Activated T-helper 1 cell treated with anti-CD3 and anti-CD28 coated beads, Interleukin-12 subunit alpha, Interleukin-12 subunit beta, Interleukin-2, Interleukin-4 antibody, amounts not matched to agents 30 ng/mL and 10 ng/mL and 1 ng/mL, durations not matched to agents 14 hours and 24 hours and 36 hours (primary cell): ENCODE data around the gene FOXJ2. TPM values are rescaled to one million over a fixed set of nuclear protein-coding genes. Genes with fewer than 3 reads are reported as not detected.

ENCODE experiments used
- DNase-seq: peaks from one replicate; pipeline ENCODE4 v3.0.0; 2021; ENCODE audit warnings: low spot score
- H3K27ac Mint-ChIP-seq: one replicate; pipeline ENCODE4 v1.8.0; 2021; ENCODE audit warnings: mild to moderate bottlenecking, mixed read lengths
- H3K27me3 Mint-ChIP-seq: one replicate; pipeline ENCODE4 v1.8.0; 2022; ENCODE audit warnings: mild to moderate bottlenecking, moderate library complexity, mixed read lengths; ENCODE audit not compliant: insufficient read depth
- H3K36me3 Mint-ChIP-seq: one replicate; pipeline ENCODE4 v1.8.0; 2021; ENCODE audit warnings: low read depth, mixed read lengths
- H3K4me1 Mint-ChIP-seq: one replicate; pipeline ENCODE4 v1.8.0; 2021; ENCODE audit warnings: low read depth, mixed read lengths
- H3K4me3 Mint-ChIP-seq: one replicate; pipeline ENCODE4 v1.8.0; 2021; ENCODE audit warnings: mild to moderate bottlenecking, moderate library complexity, mixed read lengths
- H3K9me3 Mint-ChIP-seq: one replicate; pipeline ENCODE4 v1.8.0; 2021; ENCODE audit warnings: mixed read lengths
- intact Hi-C: fragments of 100-400 bp; cut with micrococcal nuclease; formaldehyde crosslinking; loops from one replicate; pipeline ENCODE4 v1.15.1; 2024
- total RNA-seq: library from RNA; stranded (reverse); gene quantifications from 2 replicates; pipeline ENCODE4 v1.2.3, GENCODE V29; 2022

Gene FOXJ2
- total RNA-seq, 1 donor from 2014 or later = 20.7 TPM

DNA sequence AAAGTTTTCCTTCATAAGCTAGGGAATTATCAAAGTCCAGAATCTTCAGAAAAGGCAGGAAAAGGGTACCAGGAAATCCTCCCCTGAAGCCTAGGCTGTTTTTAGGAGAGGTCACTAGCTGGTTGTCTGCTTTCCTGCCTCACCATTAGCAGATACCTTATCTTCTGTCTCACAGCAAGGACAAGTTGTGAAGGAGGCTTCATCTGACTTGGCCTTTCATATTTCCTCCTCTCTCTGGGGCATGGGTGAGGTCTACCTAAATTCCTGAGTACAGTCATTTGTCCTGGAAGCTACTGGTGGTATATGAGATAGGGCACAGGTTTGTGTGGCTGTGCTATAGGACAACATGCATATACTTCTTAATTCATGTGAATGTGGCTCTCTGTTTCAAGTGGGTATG is 2.3 kb downstream of the FOXJ2 start:
- H3K4me1 Mint-ChIP-seq = peaks cover 69% of the 10 kb centered on the region
- peaks cover 11% of the 10 kb centered on the region for H3K36me3 Mint-ChIP-seq
- peak overlapping the region; percentile 13 for H3K27ac Mint-ChIP-seq
- no peak for DNase-seq
- intact Hi-C loops = loop anchor here (1.0 kb wide), 1 partner anchor 9 kb away; no protein-coding TSS in a partner anchor
- H3K9me3 Mint-ChIP-seq = no peaks in the 10 kb centered on the region
- no peaks in the 10 kb centered on the region for H3K27me3 Mint-ChIP-seq
- H3K4me3 Mint-ChIP-seq = peak overlapping the region; percentile 90

DNA sequence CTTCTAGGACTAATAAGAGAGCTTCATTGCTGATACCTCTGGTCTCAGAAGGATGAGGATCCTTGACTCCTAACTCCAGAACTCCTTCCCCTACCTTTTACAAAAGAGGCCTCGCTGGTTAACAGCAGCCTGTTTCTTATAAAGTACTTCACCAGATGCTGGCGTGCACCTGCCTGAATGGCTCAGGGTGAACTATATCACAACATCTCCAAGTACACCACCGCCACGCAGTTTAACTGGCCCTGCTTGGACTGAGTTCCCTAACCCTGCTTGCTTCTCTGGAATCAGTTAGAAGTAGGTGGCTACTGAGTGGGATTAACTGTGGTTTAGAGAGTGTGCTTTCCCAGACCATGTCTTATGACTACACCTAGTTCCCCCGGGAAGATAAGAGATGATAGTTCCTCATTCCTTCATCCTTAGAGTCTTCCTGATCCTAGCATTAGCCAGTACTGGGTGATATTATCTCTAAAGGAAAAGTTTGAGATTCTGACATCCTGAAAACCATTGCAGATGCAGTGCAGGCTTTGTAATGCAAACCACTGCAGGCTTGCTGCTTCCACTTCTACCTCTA is 3.0 kb downstream of the FOXJ2 start:
- intact Hi-C loops = loop anchor here (1.0 kb wide), 1 partner anchor 9 kb away; no protein-coding TSS in a partner anchor

DNA sequence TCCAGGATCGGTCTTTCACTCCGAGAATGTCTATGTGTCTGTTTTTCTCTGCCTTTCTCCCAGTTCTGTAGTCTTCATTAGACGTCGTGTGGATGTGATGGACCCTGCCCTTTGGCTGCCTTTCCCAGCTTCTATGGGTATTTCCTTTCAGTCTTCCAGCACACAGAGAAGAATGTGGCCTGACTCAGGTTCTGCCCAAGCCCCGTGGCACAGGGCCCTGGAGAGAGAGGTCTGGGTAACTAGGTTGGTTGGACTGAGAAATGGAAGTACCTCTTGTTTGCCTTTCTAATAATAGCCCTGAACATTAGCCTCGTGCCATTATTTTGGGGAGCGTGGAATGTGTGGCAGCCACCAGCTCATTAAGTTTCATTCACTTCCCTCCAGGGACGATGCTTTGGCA is 3.8 kb downstream of the FOXJ2 start:
- intact Hi-C loops = no loop called here
- Mint-ChIP-seq H3K27ac (no peak overlapping the region), H3K27me3 (no peaks in the 10 kb centered on the region), H3K4me1 (peaks cover 69% of the 10 kb centered on the region), H3K4me3 (no peak overlapping the region), H3K36me3 (peaks cover 11% of the 10 kb centered on the region), H3K9me3 (no peaks in the 10 kb centered on the region)
- no peak for DNase-seq

More for the DNA sequence above, 3.0 kb downstream of the FOXJ2 start:
- H3K4me3 Mint-ChIP-seq = no peak overlapping the region
- H3K9me3 Mint-ChIP-seq = no peaks in the 10 kb centered on the region
- DNase-seq = no peak
- peaks cover 11% of the 10 kb centered on the region for H3K36me3 Mint-ChIP-seq
- H3K4me1 Mint-ChIP-seq = peaks cover 69% of the 10 kb centered on the region
- H3K27ac Mint-ChIP-seq = no peak overlapping the region
- no peaks in the 10 kb centered on the region for H3K27me3 Mint-ChIP-seq

DNA sequence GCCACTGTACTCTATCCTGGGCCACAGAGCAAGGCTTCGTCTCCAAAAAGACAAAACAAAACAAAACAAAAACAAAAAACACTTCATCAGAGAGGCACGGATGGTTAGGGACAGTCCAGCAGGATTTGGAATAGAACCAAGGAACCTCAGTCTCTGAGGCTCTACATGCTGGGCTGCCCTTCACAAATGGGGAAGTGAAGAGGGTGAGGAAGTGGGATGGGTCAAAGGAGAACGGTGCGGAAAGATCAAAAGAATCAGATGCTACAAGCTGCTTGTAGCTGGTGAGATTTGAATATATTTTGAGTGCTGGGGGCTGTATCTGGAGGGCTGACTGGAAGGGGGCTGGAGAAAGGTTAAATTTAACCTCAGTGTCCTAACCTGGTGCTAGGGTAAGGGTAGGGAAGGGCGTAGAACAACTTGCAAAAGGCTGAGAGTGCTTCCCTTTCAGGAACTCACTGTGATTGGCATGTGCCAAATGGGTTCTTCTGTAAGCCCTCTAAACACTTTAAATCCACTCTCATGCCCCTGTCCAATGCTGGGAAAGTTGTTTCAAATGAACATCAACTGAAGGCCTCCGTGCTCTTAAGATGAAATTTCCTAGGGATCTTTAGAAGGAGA is 4.6 kb downstream of the FOXJ2 start:
- H3K27me3 Mint-ChIP-seq = no peaks in the 10 kb centered on the region
- H3K9me3 Mint-ChIP-seq = no peaks in the 10 kb centered on the region
- intact Hi-C loops = no loop called here
- H3K36me3 Mint-ChIP-seq = peaks cover 11% of the 10 kb centered on the region
- no peak for DNase-seq
- peak overlapping the region; percentile 0 for H3K4me3 Mint-ChIP-seq
- no peak overlapping the region for H3K27ac Mint-ChIP-seq
- peaks cover 63% of the 10 kb centered on the region for H3K4me1 Mint-ChIP-seq

DNA sequence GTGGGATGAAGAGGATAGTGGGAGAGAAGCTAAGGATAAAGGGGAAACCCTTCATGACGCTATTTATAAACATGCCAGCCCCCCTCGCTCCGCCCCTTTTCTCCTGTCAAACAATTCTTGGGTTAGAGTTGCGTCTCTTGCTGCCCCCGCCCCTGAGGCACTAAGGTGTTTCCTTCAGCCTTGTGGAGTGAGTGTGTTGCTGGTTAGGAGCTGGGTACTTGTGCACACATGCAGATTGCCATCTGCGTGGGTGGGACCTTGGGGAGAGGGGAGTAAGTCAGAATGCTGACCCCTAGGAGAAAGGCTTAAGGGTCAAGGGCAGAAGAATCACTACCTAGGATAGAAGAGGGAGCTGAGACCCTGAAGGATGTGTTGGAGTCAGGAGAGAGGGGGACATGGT is 5.4 kb downstream of the FOXJ2 start:
- Mint-ChIP-seq H3K27ac (no peak overlapping the region), H3K36me3 (peaks cover 14% of the 10 kb centered on the region), H3K4me1 (peaks cover 62% of the 10 kb centered on the region), H3K4me3 (peak overlapping the region; percentile 20), H3K27me3 (no peaks in the 10 kb centered on the region), H3K9me3 (no peaks in the 10 kb centered on the region)
- intact Hi-C loops = no loop called here
- no peak for DNase-seq

DNA sequence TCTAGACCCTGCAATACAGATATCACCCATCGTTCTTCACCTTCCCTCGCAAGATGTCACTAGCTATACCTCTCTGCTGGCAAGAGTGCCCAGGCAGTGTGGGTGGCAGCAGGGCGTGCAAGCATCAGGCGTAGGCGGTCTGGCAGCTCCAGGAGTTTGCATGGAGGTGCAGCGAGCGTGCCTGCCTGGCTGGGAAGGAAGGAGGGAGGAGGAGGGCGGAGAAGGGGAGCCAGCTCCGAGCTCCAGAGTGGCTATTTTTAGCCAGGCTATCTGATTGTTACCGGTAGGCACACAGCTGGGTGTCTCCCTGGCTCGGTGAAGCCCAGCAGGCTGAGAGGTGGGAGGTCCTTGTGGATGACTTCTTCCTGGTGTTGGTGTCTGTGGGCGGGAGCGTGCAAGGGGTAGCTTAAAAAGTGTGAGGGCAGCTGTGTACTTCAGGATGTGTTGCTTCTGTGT is 6.2 kb downstream of the FOXJ2 start:
- no peak for DNase-seq
- Mint-ChIP-seq H3K4me3 (peak overlapping the region; percentile 32), H3K36me3 (peaks cover 16% of the 10 kb centered on the region), H3K27ac (peak overlapping the region; percentile 14), H3K4me1 (peaks cover 55% of the 10 kb centered on the region), H3K9me3 (no peaks in the 10 kb centered on the region), H3K27me3 (no peaks in the 10 kb centered on the region)
- intact Hi-C loops = no loop called here

DNA sequence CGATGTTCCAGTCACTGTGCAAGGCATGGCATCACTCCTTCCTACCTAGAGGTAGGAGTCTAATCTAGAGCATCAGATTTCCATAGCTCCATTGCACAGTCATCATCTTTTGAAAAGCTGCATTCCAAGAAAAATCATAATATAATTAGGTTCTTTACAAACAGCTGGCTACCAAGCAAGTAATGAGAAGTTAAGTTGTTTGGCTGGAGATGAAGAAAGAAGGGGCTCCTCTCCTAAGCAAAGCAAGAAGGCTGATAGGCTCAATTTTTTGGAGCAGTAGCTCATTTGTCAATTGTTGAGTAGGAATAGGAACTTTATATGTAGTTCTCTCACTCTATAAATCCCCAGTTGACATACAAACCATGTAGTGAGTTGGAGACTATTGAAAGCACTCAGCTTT is 8.3 kb downstream of the FOXJ2 start:
- DNase-seq = no peak
- Mint-ChIP-seq H3K4me3 (no peak overlapping the region), H3K4me1 (peaks cover 35% of the 10 kb centered on the region), H3K27ac (no peak overlapping the region), H3K9me3 (no peaks in the 10 kb centered on the region), H3K27me3 (no peaks in the 10 kb centered on the region), H3K36me3 (peaks cover 26% of the 10 kb centered on the region)
- intact Hi-C loops = no loop called here

DNA sequence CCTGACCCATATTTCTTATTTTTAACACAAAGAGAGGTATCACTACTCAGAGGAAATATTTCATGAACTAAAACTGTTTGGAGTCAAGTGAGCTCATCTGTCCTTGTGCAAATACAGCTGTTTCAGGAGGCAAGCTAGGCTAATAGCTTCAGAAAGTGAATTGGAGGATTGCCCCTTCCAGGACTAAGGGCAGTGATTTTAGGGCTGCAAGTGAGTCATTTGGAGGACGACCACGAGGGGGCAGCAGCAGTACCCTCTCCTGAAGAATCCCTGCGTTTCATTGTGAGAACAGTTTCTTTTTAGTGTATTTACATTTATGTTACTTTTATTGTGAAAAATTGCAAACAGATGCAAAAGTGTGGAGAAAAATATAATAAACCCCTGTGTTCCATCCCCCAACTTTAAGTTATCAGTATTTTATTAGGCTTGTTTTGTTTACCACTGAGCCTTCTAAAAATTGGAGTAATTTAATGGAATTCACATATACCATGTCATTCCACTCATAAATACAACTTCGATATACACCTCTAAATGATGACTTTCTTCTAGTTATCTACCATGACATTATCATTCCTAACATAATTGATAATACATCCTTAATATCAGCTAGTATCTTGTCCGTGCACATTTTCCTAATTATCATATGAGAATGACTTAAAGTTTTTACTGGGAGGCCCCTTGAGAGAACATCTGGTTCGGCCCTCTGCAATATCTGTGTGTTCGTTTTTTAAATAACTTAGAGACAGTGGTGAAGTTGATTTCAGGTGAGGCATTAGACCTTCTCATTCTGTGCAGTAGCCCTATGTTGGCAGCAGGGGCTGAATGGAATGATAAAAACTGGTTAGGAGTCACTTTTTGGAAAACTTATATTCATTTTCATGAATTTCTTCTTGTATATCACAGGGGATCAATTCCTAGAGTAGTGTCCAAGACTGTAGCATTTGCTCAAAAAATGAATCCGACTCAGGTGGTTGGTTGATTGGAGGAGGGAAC is 13.7 kb downstream of the FOXJ2 start:
- peaks cover 47% of the 10 kb centered on the region for H3K36me3 Mint-ChIP-seq
- no peak overlapping the region for H3K27ac Mint-ChIP-seq
- intact Hi-C loops = loop anchor here (1.0 kb wide), 3 partner anchors 32 to 186 kb away; no protein-coding TSS in a partner anchor
- H3K27me3 Mint-ChIP-seq = no peaks in the 10 kb centered on the region
- no peaks in the 10 kb centered on the region for H3K9me3 Mint-ChIP-seq
- peaks cover 18% of the 10 kb centered on the region for H3K4me1 Mint-ChIP-seq
- H3K4me3 Mint-ChIP-seq = no peak overlapping the region
- DNase-seq = peak; percentile 65

DNA sequence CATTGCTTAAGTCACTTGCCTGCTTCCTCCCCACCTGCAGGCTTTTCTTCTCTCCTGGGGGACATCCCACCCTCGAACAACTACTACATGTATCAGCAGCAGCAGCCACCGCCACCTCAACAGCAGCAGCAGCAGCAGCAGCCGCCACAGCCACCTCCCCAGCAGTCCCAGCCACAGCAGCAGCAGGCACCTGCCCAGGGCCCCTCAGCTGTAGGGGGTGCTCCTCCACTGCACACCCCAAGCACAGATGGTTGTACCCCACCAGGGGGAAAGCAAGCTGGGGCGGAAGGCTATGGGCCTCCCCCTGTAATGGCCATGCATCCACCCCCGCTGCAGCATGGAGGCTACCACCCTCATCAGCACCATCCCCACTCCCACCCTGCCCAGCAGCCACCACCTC is 15.3 kb downstream of the FOXJ2 start:
- Mint-ChIP-seq H3K4me3 (no peak overlapping the region), H3K27ac (no peak overlapping the region), H3K4me1 (peaks cover 18% of the 10 kb centered on the region), H3K27me3 (no peaks in the 10 kb centered on the region), H3K9me3 (no peaks in the 10 kb centered on the region), H3K36me3 (peaks cover 54% of the 10 kb centered on the region)
- intact Hi-C loops = no loop called here
- DNase-seq = no peak

DNA sequence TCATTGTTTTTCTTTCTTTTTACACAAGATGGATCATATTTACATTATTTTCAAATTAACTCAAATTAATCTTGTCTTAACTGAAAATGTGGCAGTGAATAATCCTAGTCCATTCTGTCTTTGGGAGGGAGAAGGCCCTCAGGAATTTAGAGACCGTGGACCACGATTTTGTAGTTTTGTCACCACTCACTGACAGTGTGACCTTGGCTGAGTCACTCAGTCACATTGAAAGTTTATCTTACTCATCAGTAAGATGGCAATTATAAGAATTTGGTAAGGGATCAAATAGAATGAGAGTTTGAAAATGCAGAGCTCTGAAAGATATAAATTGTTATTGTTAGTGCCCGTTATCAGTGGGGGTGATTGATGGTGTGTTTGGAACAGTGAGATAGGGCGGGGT is 16.4 kb downstream of the FOXJ2 start:
- Mint-ChIP-seq H3K36me3 (peaks cover 51% of the 10 kb centered on the region), H3K27me3 (no peaks in the 10 kb centered on the region), H3K9me3 (no peaks in the 10 kb centered on the region), H3K27ac (no peak overlapping the region), H3K4me1 (peaks cover 18% of the 10 kb centered on the region), H3K4me3 (no peak overlapping the region)
- intact Hi-C loops = no loop called here
- no peak for DNase-seq

DNA sequence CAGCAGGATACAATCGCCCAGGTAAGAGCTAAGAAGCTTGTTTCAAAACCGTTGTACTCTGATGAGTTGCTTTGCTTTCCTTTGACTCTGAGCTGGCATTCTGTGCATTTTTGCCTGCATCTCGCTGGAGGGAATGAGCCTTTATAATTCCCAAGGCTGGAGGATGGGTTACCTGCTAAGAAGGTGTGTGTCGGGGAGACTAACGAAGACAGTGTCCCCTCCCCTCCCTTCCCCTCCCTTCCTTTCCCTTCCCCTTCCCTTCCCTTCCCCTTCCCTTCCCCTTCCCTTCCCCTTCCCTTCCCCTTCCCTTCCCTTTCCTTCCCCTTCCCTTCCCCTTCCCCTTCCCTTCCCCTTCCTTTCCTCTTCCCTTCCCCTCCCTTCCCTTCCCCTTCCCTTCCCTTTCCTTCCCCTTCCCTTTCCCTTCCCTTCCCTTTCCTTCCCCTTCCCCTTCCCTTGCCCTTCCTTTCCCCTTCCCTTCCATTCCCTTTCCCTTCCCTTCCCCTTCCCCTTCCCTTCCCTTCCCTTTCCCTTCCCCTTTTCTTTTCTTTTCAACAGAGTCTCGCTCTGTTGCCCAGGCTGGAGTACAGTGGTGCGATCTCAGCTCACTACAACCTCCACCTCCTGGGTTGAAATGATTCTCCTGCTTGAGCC is 18.2 kb downstream of the FOXJ2 start:
- Mint-ChIP-seq H3K4me1 (peaks cover 18% of the 10 kb centered on the region), H3K27ac (no peak overlapping the region), H3K9me3 (no peaks in the 10 kb centered on the region), H3K36me3 (peaks cover 56% of the 10 kb centered on the region), H3K4me3 (no peak overlapping the region), H3K27me3 (no peaks in the 10 kb centered on the region)
- intact Hi-C loops = no loop called here
- no peak for DNase-seq

DNA sequence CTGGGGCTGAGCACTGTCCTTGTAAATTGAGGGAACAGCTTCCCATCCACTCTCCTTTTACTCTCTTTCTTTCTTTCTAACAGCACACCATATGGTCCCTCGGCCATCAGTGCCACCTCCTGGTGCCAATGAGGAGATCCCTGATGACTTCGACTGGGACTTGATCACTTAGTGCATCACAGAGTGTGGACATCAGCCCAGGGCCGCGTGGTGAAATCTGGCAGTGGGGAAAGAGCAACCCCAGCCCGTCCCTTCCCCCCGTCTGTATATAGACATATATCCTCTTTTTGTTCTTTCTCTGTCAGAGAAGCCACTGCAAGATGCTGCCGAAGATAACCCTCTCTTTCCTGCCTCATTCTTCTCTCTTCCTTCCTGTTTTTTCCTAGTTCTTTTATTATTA is 20.2 kb downstream of the FOXJ2 start:
- Mint-ChIP-seq H3K4me1 (peaks cover 10% of the 10 kb centered on the region), H3K9me3 (no peaks in the 10 kb centered on the region), H3K27ac (no peak overlapping the region), H3K27me3 (no peaks in the 10 kb centered on the region), H3K36me3 (peaks cover 45% of the 10 kb centered on the region), H3K4me3 (no peak overlapping the region)
- intact Hi-C loops = no loop called here
- no peak for DNase-seq
